ENCODE data around the gene TPPP3.

DNA sequence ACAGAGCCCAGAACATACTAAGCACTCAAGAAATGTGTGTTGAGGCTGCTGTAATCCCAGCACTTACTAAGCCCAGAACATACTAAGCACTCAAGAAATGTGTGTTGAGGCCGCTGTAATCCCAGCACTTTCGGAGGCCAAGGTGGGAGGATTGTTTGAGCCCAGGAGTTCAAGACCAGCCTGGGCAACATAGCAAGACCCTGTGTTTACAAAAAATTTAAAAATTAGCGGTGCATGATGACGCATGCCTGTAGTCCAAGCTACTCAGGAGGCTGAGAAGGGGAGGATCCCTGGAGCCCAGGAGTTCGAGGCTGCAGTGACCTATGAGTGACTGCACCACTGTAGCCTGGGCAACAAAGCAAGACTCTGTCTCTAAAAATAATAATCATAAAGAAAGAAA lies 29.7 kb upstream of the TPPP3 start:
- TF ChIP-seq, protein P1, sequence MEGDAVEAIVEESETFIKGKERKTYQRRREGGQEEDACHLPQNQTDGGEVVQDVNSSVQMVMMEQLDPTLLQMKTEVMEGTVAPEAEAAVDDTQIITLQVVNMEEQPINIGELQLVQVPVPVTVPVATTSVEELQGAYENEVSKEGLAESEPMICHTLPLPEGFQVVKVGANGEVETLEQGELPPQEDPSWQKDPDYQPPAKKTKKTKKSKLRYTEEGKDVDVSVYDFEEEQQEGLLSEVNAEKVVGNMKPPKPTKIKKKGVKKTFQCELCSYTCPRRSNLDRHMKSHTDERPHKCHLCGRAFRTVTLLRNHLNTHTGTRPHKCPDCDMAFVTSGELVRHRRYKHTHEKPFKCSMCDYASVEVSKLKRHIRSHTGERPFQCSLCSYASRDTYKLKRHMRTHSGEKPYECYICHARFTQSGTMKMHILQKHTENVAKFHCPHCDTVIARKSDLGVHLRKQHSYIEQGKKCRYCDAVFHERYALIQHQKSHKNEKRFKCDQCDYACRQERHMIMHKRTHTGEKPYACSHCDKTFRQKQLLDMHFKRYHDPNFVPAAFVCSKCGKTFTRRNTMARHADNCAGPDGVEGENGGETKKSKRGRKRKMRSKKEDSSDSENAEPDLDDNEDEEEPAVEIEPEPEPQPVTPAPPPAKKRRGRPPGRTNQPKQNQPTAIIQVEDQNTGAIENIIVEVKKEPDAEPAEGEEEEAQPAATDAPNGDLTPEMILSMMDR (IDR thresholded peaks at IDR 0.05) = no peak
- TF ChIP-seq EZH2 (IDR thresholded peaks at IDR 0.05; ENCODE audit: borderline replicate concordance, insufficient read depth, low read depth, low read length, poor library complexity, severe bottlenecking) = no peak

All from B cell (primary cell).